Bronchial epithelial cell (primary cell): Measurements from ENCODE around the gene IL12RB1. TPM values are rescaled to one million over a fixed set of nuclear protein-coding genes. Genes with fewer than 3 reads are reported as not detected.
"Not testable (repeated sequence)": the region's sequence is repeated elsewhere in the genome, so short reads cannot be mapped to it uniquely, and the experiment has no call there.

Experiments used
- DNase-seq: peaks from one replicate; pipeline ENCODE4 v3.0.0-alpha.2; 2010; ENCODE audit warnings: low read depth
- FAIRE-seq: peaks from 2 replicates; lab custom pipeline; 2011; peaks lifted over from hg19 to GRCh38; lab: Jason Lieb, UNC
- H3K27me3 ChIP-seq: 2 replicates; pipeline ENCODE4 v1.5.1; 2011; ENCODE audit warnings: low read length; ENCODE audit not compliant: control insufficient read depth, insufficient read depth
- H3K36me3 ChIP-seq: 2 replicates; pipeline ENCODE4 v1.5.1; 2011; ENCODE audit warnings: low read length; ENCODE audit not compliant: control insufficient read depth, insufficient read depth
- H3K4me3 ChIP-seq: 2 replicates; pipeline ENCODE4 v1.5.1; 2011; ENCODE audit warnings: mild to moderate bottlenecking, low read depth, low read length, control low read depth
- CTCF ChIP-seq: IDR thresholded peaks from 2 replicates; pipeline ENCODE4 v1.5.1; 2011; ENCODE audit warnings: mild to moderate bottlenecking, moderate library complexity, low read length, control low read depth, inconsistent platforms; ENCODE audit not compliant: insufficient read depth, severe bottlenecking
- total RNA-seq: library from RNA; depleted of rRNA; stranded (reverse); fragments of >200 nt; gene quantifications from 2 replicates; pipeline ENCODE4 v1.2.1, GENCODE V29; 2014

Gene IL12RB1
- total RNA-seq, 1 donor from 2014 or later: under 0.01 TPM

GRCh38 chr19:18110609-18111232 lies 24.0 kb upstream of the IL12RB1 start:
- peak overlapping the region; percentile 79 for H3K4me3 ChIP-seq
- peaks cover 3% of the 10 kb centered on the region for H3K36me3 ChIP-seq
- no peak for TF ChIP-seq CTCF
- DNase-seq (no peak), FAIRE-seq (no peak)
- H3K27me3 ChIP-seq: no peaks in the 10 kb centered on the region

GRCh38 chr19:18109733-18110608 lies 23.2 kb upstream of the IL12RB1 start:
- DNase-seq (no peak), FAIRE-seq (no peak)
- Histone ChIP-seq H3K27me3 (no peaks in the 10 kb centered on the region), H3K36me3 (peaks cover 3% of the 10 kb centered on the region), H3K4me3 (peak overlapping the region; percentile 79)
- TF ChIP-seq CTCF: no peak

- no peak for TF ChIP-seq CTCF
- Histone ChIP-seq H3K36me3 (peaks cover 3% of the 10 kb centered on the region), H3K4me3 (peak overlapping the region; percentile 79), H3K27me3 (no peaks in the 10 kb centered on the region)
- DNase-seq (no peak), FAIRE-seq (no peak)
Observed at GRCh38 chr19:18109341-18109732, 22.6 kb upstream of the IL12RB1 start.

GRCh38 chr19:18108897-18109296 lies 22.2 kb upstream of the IL12RB1 start:
- FAIRE-seq (no peak), DNase-seq (no peak)
- TF ChIP-seq CTCF: no peak
- Histone ChIP-seq H3K36me3 (peaks cover 3% of the 10 kb centered on the region), H3K4me3 (no peak overlapping the region), H3K27me3 (no peaks in the 10 kb centered on the region)

- no peak for FAIRE-seq
- TF ChIP-seq CTCF: no peak
- Histone ChIP-seq H3K4me3 (no peak overlapping the region), H3K36me3 (peaks cover 2% of the 10 kb centered on the region), H3K27me3 (no peaks in the 10 kb centered on the region)
- no peak for DNase-seq
Observed at GRCh38 chr19:18107235-18107634, 20.5 kb upstream of the IL12RB1 start.

GRCh38 chr19:18105259-18105658 lies 18.5 kb upstream of the IL12RB1 start:
- H3K4me3 ChIP-seq, DNase-seq, FAIRE-seq, H3K36me3 ChIP-seq, H3K27me3 ChIP-seq: not testable (repeated sequence)
